Measurements from ENCODE around the gene FAM131C. TPM values are rescaled to one million over a fixed set of nuclear protein-coding genes. Genes with fewer than 3 reads are reported as not detected.
A peak's percentile ranks its signal among the peaks of the same experiment; 100 is the strongest.
"Not testable (repeated sequence)": the region's sequence is repeated elsewhere in the genome, so short reads cannot be mapped to it uniquely, and the experiment has no call there.

The FAM131C gene
- total RNA-seq, 1 experiment from 2014 or later: 3.4 TPM

- Histone ChIP-seq H3K4me3 (ENCODE audit: low read depth in 2 of 2, low read length in 2 of 2) (no peak overlapping the region), H3K27me3 (ENCODE audit: control insufficient read depth, insufficient read depth, low read length) (no peaks in the 10 kb centered on the region), H3K27ac (ENCODE audit: low read length) (no peak overlapping the region), H3K4me1 (ENCODE audit: control insufficient read depth, insufficient read depth, low read length) (no peaks in the 10 kb centered on the region), H3K36me3 (ENCODE audit: control insufficient read depth, insufficient read depth, low read length) (no peaks in the 10 kb centered on the region), H3K9me3 (ENCODE audit: control insufficient read depth, insufficient read depth, low read depth, low read length) (no peaks in the 10 kb centered on the region)
- intact Hi-C loops (cut with micrococcal nuclease; ENCODE audit: unreplicated experiment): no loop called here
- ChIA-PET CTCF (no interaction called here), POLR2A (no interaction called here)
- in situ Hi-C loops (cut with HindIII; ENCODE audit: low pct_unique_long_range_greater_than_20kb, low sequenced_read_pairs): no loop called here
- DNase-seq (ENCODE audit: low read depth, low spot score) (no peak), ATAC-seq (peak; percentile 36)
- no TSS peak for BruUV-seq (replicated peaks)
- TF ChIP-seq POLR2AphosphoS5 (IDR thresholded peaks at IDR 0.05; ENCODE audit: low read depth, low read length) (no peak), CTCF (IDR thresholded peaks at IDR 0.05) (peak; percentile 64; the same call in 1 of the 2 replicates)
Measured at GRCh38 chr1:16042096-16042495, 31.4 kb downstream of the FAM131C start.

GRCh38 chr1:16041200-16041599, 32.3 kb downstream of the FAM131C start:
- H3K36me3 ChIP-seq (ENCODE audit: control insufficient read depth, insufficient read depth, low read length): no peaks in the 10 kb centered on the region
- H3K9me3 ChIP-seq (ENCODE audit: control insufficient read depth, insufficient read depth, low read depth, low read length): no peaks in the 10 kb centered on the region
- H3K27me3 ChIP-seq (ENCODE audit: control insufficient read depth, insufficient read depth, low read length): no peaks in the 10 kb centered on the region
- in situ Hi-C loops (cut with HindIII; ENCODE audit: low pct_unique_long_range_greater_than_20kb, low sequenced_read_pairs): no loop called here
- no peak for ATAC-seq
- no TSS peak for BruUV-seq (replicated peaks)
- H3K4me3 ChIP-seq (ENCODE audit: low read depth in 2 of 2, low read length in 2 of 2): no peak overlapping the region
- no peaks in the 10 kb centered on the region for H3K4me1 ChIP-seq (ENCODE audit: control insufficient read depth, insufficient read depth, low read length)
- intact Hi-C loops (cut with micrococcal nuclease; ENCODE audit: unreplicated experiment): no loop called here
- no peak overlapping the region for H3K27ac ChIP-seq (ENCODE audit: low read length)
- no peak for DNase-seq (ENCODE audit: low read depth, low spot score)
- CTCF ChIA-PET: interaction anchor here (0.6 to 0.7 kb wide), 3 partner anchors 17 to 337 kb away, joined by 5 to 6 read pairs (median 5); no protein-coding TSS in a partner anchor
- TF ChIP-seq CTCF (IDR thresholded peaks at IDR 0.05): no peak
- no peak for TF ChIP-seq TCF7L2 (IDR thresholded peaks at IDR 0.05; ENCODE audit: low read depth, low read length)
- no peak for TF ChIP-seq SIN3A (IDR thresholded peaks at IDR 0.05; ENCODE audit: borderline replicate concordance, insufficient read depth, low read depth, low read length)
- no peak for TF ChIP-seq POLR2AphosphoS5 (IDR thresholded peaks at IDR 0.05; ENCODE audit: low read depth, low read length)
- TF ChIP-seq REST (IDR thresholded peaks at IDR 0.05; ENCODE audit: insufficient read depth in 1 of 2, low read depth in 2 of 2, low read length in 1 of 2): no peak
- POLR2A ChIA-PET: interaction anchor here (0.7 kb wide), 1 partner anchor 156 kb away, joined by 3 read pairs; no protein-coding TSS in a partner anchor

GRCh38 chr1:16039871-16040270, 33.6 kb downstream of the FAM131C start:
- CTCF ChIA-PET: interaction anchor here (1.3 kb wide), 1 partner anchor 30 kb away, joined by 3 read pairs; no protein-coding TSS in a partner anchor
- in situ Hi-C loops (cut with HindIII; ENCODE audit: low pct_unique_long_range_greater_than_20kb, low sequenced_read_pairs): not testable (repeated sequence)

More at GRCh38 chr1:16039871-16040270, 33.6 kb downstream of the FAM131C start:
- ATAC-seq; DNase-seq (ENCODE audit: low read depth, low spot score); POLR2A ChIA-PET; H3K4me3 ChIP-seq (ENCODE audit: low read depth in 2 of 2, low read length in 2 of 2); H3K36me3 ChIP-seq (ENCODE audit: control insufficient read depth, insufficient read depth, low read length); H3K9me3 ChIP-seq (ENCODE audit: control insufficient read depth, insufficient read depth, low read depth, low read length); BruUV-seq (replicated peaks); H3K27me3 ChIP-seq (ENCODE audit: control insufficient read depth, insufficient read depth, low read length); H3K27ac ChIP-seq (ENCODE audit: low read length); intact Hi-C loops (cut with micrococcal nuclease; ENCODE audit: unreplicated experiment); H3K4me1 ChIP-seq (ENCODE audit: control insufficient read depth, insufficient read depth, low read length): not testable (repeated sequence)

Measured in Panc1 (cell line).